Heart right ventricle (tissue), 16 donors: Measurements from ENCODE around the gene UNC80. TPM values are rescaled to one million over a fixed set of nuclear protein-coding genes. Genes with fewer than 3 reads are reported as not detected.
A peak's percentile ranks its signal among the peaks of the same experiment; 100 is the strongest.

Experiments
- ATAC-seq, 8 donors: fragments of 200-7000 bp; cut with Tn5 transposase; one replicate each; pipeline ENCODE4 v1.9.1; 2020; ENCODE audit warnings: mild to moderate bottlenecking in 8 of 8, moderate library complexity in 8 of 8, moderate number of reproducible peaks in 1 of 8
- DNase-seq, 2 donors: peaks; one replicate each; pipeline ENCODE4 v3.0.0-alpha.2; 2020
- H3K27ac ChIP-seq, 10 donors: fragments of 200-600 bp; sonication (generic) in 2 of 10; one replicate each; pipeline versions ENCODE4 v1.5.0 to v1.8.0; 2020 to 2022; ENCODE audit warnings: mild to moderate bottlenecking in 3 of 10
- H3K27me3 ChIP-seq, 7 donors: fragments of 200-600 bp; one replicate each; pipeline ENCODE4 v1.8.0; 2021 to 2022; ENCODE audit warnings: mild to moderate bottlenecking in 2 of 7
- H3K36me3 ChIP-seq, 9 donors: fragments of 200-600 bp; sonication (generic) in 1 of 9; one replicate each; pipeline versions ENCODE4 v1.5.0 to v1.8.0; 2020 to 2022; ENCODE audit warnings: mild to moderate bottlenecking in 2 of 9
- H3K4me1 ChIP-seq, 9 donors: fragments of 200-600 bp; sonication (generic) in 1 of 9; one replicate each; pipeline versions ENCODE4 v1.5.0 to v1.8.0; 2020 to 2022; ENCODE audit warnings: mild to moderate bottlenecking in 4 of 9
- H3K4me3 ChIP-seq, 10 donors: fragments of 200-600 bp; sonication (generic) in 2 of 10; one replicate each; pipeline versions ENCODE4 v1.5.0 to v1.8.0; 2020 to 2022; ENCODE audit warnings: mild to moderate bottlenecking in 7 of 10, moderate library complexity in 2 of 10
- H3K9me3 ChIP-seq, 11 donors: fragments of 200-600 bp in 10 of 11; sonication (generic) in 2 of 11; one replicate each; pipeline versions ENCODE4 v1.5.0 to v1.8.0; 2013 to 2022; ENCODE audit warnings: mild to moderate bottlenecking in 2 of 11, control low read depth in 1 of 11, moderate library complexity in 1 of 11
- CTCF ChIP-seq, 9 donors: fragments of 200-600 bp; sonication (generic) in 2 of 9; IDR thresholded peaks; one replicate each; pipeline versions ENCODE4 v1.5.0 to v1.8.0; 2021 to 2022; ENCODE audit warnings: antibody characterized with exemption in 9 of 9, mild to moderate bottlenecking in 5 of 9, moderate library complexity in 1 of 9
- WGBS, 2 donors: extraction: QIAGEN DNeasy Blood & Tissue Kit; methylation state at CpG; one replicate each; pipeline ENCODE4 v1.1.7; 2013; ENCODE audit warnings: inconsistent platforms in 1 of 2; 5-methylcytosine and 5-hydroxymethylcytosine counted together
- intact Hi-C, 10 donors: fragments of 100-400 bp; cut with DNase I; formaldehyde crosslinking; loops; one replicate each; pipeline versions ENCODE4 v1.11.1 to v1.14.2; 2022
- polyA plus RNA-seq, 2 donors: library from polyadenylated mRNA; stranded (reverse); fragments of 200-250 nt; gene quantifications; one replicate each; pipeline ENCODE4 v1.2.3, GENCODE V29; 2013
- total RNA-seq, 10 donors: library from RNA; stranded (reverse); fragmentation: NEBNext Ultra II Directional in 3 of 10; extraction: Animal tissue kit (Norgen Biotek cat#: 25700) in 3 of 10; gene quantifications; one replicate each; pipeline versions ENCODE4 v1.2.1 to v1.2.4, GENCODE V29; 2021 to 2023
- donor health status: Arrhythmogenic right ventricular cardiomyopathy.
- donor health status: ischemic (EF 13 %, LVEDD 7.1; RV severe dilation, severe dysfunction).
- donor health status: healthy with polysubstance abuse.
- donor health status: DM: no; HTN: yes; CAD: no.
- donor health status: DM: no; HTN: no; CAD: no.
- donor health status: ischemic (EF 25% LVEDD 6.9; RV normal size, moderate dysfunction).
- donor health status: ischemic (EF 25% LVEDD 5.7; RV mildly dilated, moderate dysfunction).
- donor health status: healthy.
- donor health status: DM: yes; HTN: yes; CAD: no.
- donor health status: Ischemic cardiomyopathy.
- donor health status: ischemic (EF 35%, LVEDD 5.7; RV mildly dilated, moderate dysfunction).
- donor health status: nonischemic (EF 11% LVEDD 7.7; RV severe dilation, severe dysfunction).
- donor health status: DM: yes; HTN: yes; CAD: no.
- donor health status: PGD.
- donor health status: ischemic (EF 29% LVEDD 5.4; RV normal size, mild dysfunction).
- donor health status: nonischemic (EF 23%, LVEDD 6.1; RV moderate dilation, normal function).

The UNC80 gene
- total and polyA plus RNA-seq, 12 donors, result under 0.01 to 1.3 (median 0.32) TPM; not detected in 4

- intact Hi-C loops, result no loop called here
- 53 to 63% methylated on average over 9 of the region's 9 CpGs for WGBS, 2 donors
- no peaks in the 10 kb centered on the region for H3K9me3 ChIP-seq
- H3K4me1 ChIP-seq, result no peaks in the 10 kb centered on the region
- no peak overlapping the region for H3K4me3 ChIP-seq
- ATAC-seq (peak in 7 of 8 donors; percentile 15 to 77 (median 65)), DNase-seq (peak; percentile 34 to 70)
- H3K27ac ChIP-seq, result no peak overlapping the region
- TF ChIP-seq CTCF (IDR thresholded peaks at IDR 0.05), result no peak
- no peaks in the 10 kb centered on the region for H3K36me3 ChIP-seq
- H3K27me3 ChIP-seq, result no peaks in the 10 kb centered on the region
These were observed 101.0 kb downstream of the UNC80 start for GRCh38 chr2:209872675-209873074.

GRCh38 chr2:209875270-209875669 is 103.6 kb downstream of the UNC80 start:
- intact Hi-C loops, result no loop called here
- H3K4me1 ChIP-seq, result no peaks in the 10 kb centered on the region
- WGBS, 2 donors, result 80 to 85% methylated on average over 1 of the region's 1 CpG
- no peak overlapping the region for H3K27ac ChIP-seq
- DNase-seq (no peak), ATAC-seq (no peak)
- no peaks in the 10 kb centered on the region for H3K9me3 ChIP-seq
- H3K36me3 ChIP-seq, result no peaks in the 10 kb centered on the region
- TF ChIP-seq CTCF (IDR thresholded peaks at IDR 0.05), result no peak
- no peak overlapping the region for H3K4me3 ChIP-seq
- H3K27me3 ChIP-seq, result no peaks in the 10 kb centered on the region

- ATAC-seq, result no peak
These were observed 104.6 kb downstream of the UNC80 start for GRCh38 chr2:209876211-209876610.

GRCh38 chr2:209878701-209879100 is 107.1 kb downstream of the UNC80 start:
- Histone ChIP-seq H3K4me1 (no peaks in the 10 kb centered on the region), H3K27ac (no peak overlapping the region), H3K9me3 (no peaks in the 10 kb centered on the region), H3K36me3 (no peaks in the 10 kb centered on the region), H3K4me3 (no peak overlapping the region), H3K27me3 (no peaks in the 10 kb centered on the region)
- intact Hi-C loops, result no loop called here
- TF ChIP-seq CTCF (IDR thresholded peaks at IDR 0.05), result no peak
- no peak for ATAC-seq
- no peak for DNase-seq
- 86 to 87% methylated on average over 4 of the region's 4 CpGs for WGBS, 2 donors

More at GRCh38 chr2:209876211-209876610, 104.6 kb downstream of the UNC80 start:
- H3K4me3 ChIP-seq, result no peak overlapping the region
- intact Hi-C loops, result no loop called here
- H3K4me1 ChIP-seq, result no peaks in the 10 kb centered on the region
- H3K27me3 ChIP-seq, result no peaks in the 10 kb centered on the region
- no peak for TF ChIP-seq CTCF (IDR thresholded peaks at IDR 0.05)
- H3K9me3 ChIP-seq, result no peaks in the 10 kb centered on the region
- 32 to 39% methylated on average over 1 of the region's 1 CpG for WGBS, 2 donors
- no peak for DNase-seq
- H3K36me3 ChIP-seq, result no peaks in the 10 kb centered on the region
- H3K27ac ChIP-seq, result no peak overlapping the region
